ENCODE data around the gene OS9.

OS9 gene

GRCh38 chr12:57694459-57695019 lies 607 bp downstream of the OS9 start:
- TF ChIP-seq PAX5 (IDR thresholded peaks at IDR 0.05; ENCODE audit: insufficient read depth, low read length, severe bottlenecking) (no peak), POLR2A (IDR thresholded peaks at IDR 0.05; ENCODE audit: low read depth, low read length) (no peak), SPI1 (IDR thresholded peaks at IDR 0.05; ENCODE audit: low read depth, low read length) (no peak), POLR2AphosphoS5 (IDR thresholded peaks at IDR 0.05; ENCODE audit: low read depth, low read length) (no peak), POU2F2 (IDR thresholded peaks at IDR 0.05; ENCODE audit: low read depth, low read length) (no peak), TAF1 (IDR thresholded peaks at IDR 0.05; ENCODE audit: low read depth, low read length) (no peak)
- DNase-seq (ENCODE audit: insufficient read length, low spot score) (no peak), FAIRE-seq (peak; percentile 55)

GRCh38 chr12:57695770-57696432 lies 2.0 kb downstream of the OS9 start:
- FAIRE-seq (no peak), DNase-seq (ENCODE audit: insufficient read length, low spot score) (no peak)
- no peak for TF ChIP-seq SPI1 (IDR thresholded peaks at IDR 0.05; ENCODE audit: low read depth, low read length)
- no peak for TF ChIP-seq POU2F2 (IDR thresholded peaks at IDR 0.05; ENCODE audit: low read depth, low read length)

- FAIRE-seq (no peak), DNase-seq (ENCODE audit: insufficient read length, low spot score) (no peak)
- TF ChIP-seq PAX5 (IDR thresholded peaks at IDR 0.05; ENCODE audit: insufficient read depth, low read length, severe bottlenecking) (no peak), TAF1 (IDR thresholded peaks at IDR 0.05; ENCODE audit: low read depth, low read length) (no peak), POLR2AphosphoS5 (IDR thresholded peaks at IDR 0.05; ENCODE audit: low read depth, low read length) (no peak), SPI1 (IDR thresholded peaks at IDR 0.05; ENCODE audit: low read depth, low read length) (no peak), POLR2A (IDR thresholded peaks at IDR 0.05; ENCODE audit: low read depth, low read length) (no peak), POU2F2 (IDR thresholded peaks at IDR 0.05; ENCODE audit: low read depth, low read length) (no peak)
Measured at GRCh38 chr12:57697076-57697475, 3.1 kb downstream of the OS9 start.

- TF ChIP-seq PAX5 (IDR thresholded peaks at IDR 0.05; ENCODE audit: insufficient read depth, low read length, severe bottlenecking) (no peak), POLR2AphosphoS5 (IDR thresholded peaks at IDR 0.05; ENCODE audit: low read depth, low read length) (peak; percentile 25; the same call in 1 of the 2 replicates)
- FAIRE-seq: no peak
- no peak for DNase-seq (ENCODE audit: insufficient read length, low spot score)
Measured at GRCh38 chr12:57698414-57698813, 4.5 kb downstream of the OS9 start.

GRCh38 chr12:57700317-57700716 lies 6.4 kb downstream of the OS9 start:
- TF ChIP-seq POU2F2 (IDR thresholded peaks at IDR 0.05; ENCODE audit: low read depth, low read length): no peak
- no peak for TF ChIP-seq SPI1 (IDR thresholded peaks at IDR 0.05; ENCODE audit: low read depth, low read length)
- TF ChIP-seq POLR2A (IDR thresholded peaks at IDR 0.05; ENCODE audit: low read depth, low read length): no peak
- no peak for TF ChIP-seq POLR2AphosphoS5 (IDR thresholded peaks at IDR 0.05; ENCODE audit: low read depth, low read length)
- TF ChIP-seq TAF1 (IDR thresholded peaks at IDR 0.05; ENCODE audit: low read depth, low read length): no peak
- TF ChIP-seq PAX5 (IDR thresholded peaks at IDR 0.05; ENCODE audit: insufficient read depth, low read length, severe bottlenecking): no peak
- DNase-seq (ENCODE audit: insufficient read length, low spot score) (no peak), FAIRE-seq (no peak)

GRCh38 chr12:57707250-57707649 lies 13.3 kb downstream of the OS9 start:
- peak; percentile 13 for FAIRE-seq
- TF ChIP-seq POLR2A (IDR thresholded peaks at IDR 0.05; ENCODE audit: low read depth, low read length): no peak
- TF ChIP-seq POLR2AphosphoS5 (IDR thresholded peaks at IDR 0.05; ENCODE audit: low read depth, low read length): no peak
- no peak for DNase-seq (ENCODE audit: insufficient read length, low spot score)

GRCh38 chr12:57708296-57708695 lies 14.4 kb downstream of the OS9 start:
- FAIRE-seq (no peak), DNase-seq (ENCODE audit: insufficient read length, low spot score) (no peak)
- TF ChIP-seq POLR2AphosphoS5 (IDR thresholded peaks at IDR 0.05; ENCODE audit: low read depth, low read length) (no peak), POLR2A (IDR thresholded peaks at IDR 0.05; ENCODE audit: low read depth, low read length) (no peak), SPI1 (IDR thresholded peaks at IDR 0.05; ENCODE audit: low read depth, low read length) (no peak), PAX5 (IDR thresholded peaks at IDR 0.05; ENCODE audit: insufficient read depth, low read length, severe bottlenecking) (no peak), TAF1 (IDR thresholded peaks at IDR 0.05; ENCODE audit: low read depth, low read length) (no peak), POU2F2 (IDR thresholded peaks at IDR 0.05; ENCODE audit: low read depth, low read length) (no peak)

GRCh38 chr12:57712701-57713100 lies 18.8 kb downstream of the OS9 start:
- no peak for TF ChIP-seq POLR2A (IDR thresholded peaks at IDR 0.05; ENCODE audit: low read depth, low read length)
- TF ChIP-seq POLR2AphosphoS5 (IDR thresholded peaks at IDR 0.05; ENCODE audit: low read depth, low read length): no peak
- no peak for TF ChIP-seq POU2F2 (IDR thresholded peaks at IDR 0.05; ENCODE audit: low read depth, low read length)
- no peak for TF ChIP-seq TAF1 (IDR thresholded peaks at IDR 0.05; ENCODE audit: low read depth, low read length)
- no peak for TF ChIP-seq PAX5 (IDR thresholded peaks at IDR 0.05; ENCODE audit: insufficient read depth, low read length, severe bottlenecking)
- TF ChIP-seq SPI1 (IDR thresholded peaks at IDR 0.05; ENCODE audit: low read depth, low read length): no peak
- FAIRE-seq: no peak
- no peak for DNase-seq (ENCODE audit: insufficient read length, low spot score)

- DNase-seq (ENCODE audit: insufficient read length, low spot score) (no peak), FAIRE-seq (no peak)
- TF ChIP-seq POLR2AphosphoS5 (IDR thresholded peaks at IDR 0.05; ENCODE audit: low read depth, low read length): no peak
- no peak for TF ChIP-seq POLR2A (IDR thresholded peaks at IDR 0.05; ENCODE audit: low read depth, low read length)
- no peak for TF ChIP-seq SPI1 (IDR thresholded peaks at IDR 0.05; ENCODE audit: low read depth, low read length)
- TF ChIP-seq TAF1 (IDR thresholded peaks at IDR 0.05; ENCODE audit: low read depth, low read length): no peak
- no peak for TF ChIP-seq PAX5 (IDR thresholded peaks at IDR 0.05; ENCODE audit: insufficient read depth, low read length, severe bottlenecking)
- no peak for TF ChIP-seq POU2F2 (IDR thresholded peaks at IDR 0.05; ENCODE audit: low read depth, low read length)
Measured at GRCh38 chr12:57713209-57713608, 19.3 kb downstream of the OS9 start.

GRCh38 chr12:57715036-57715748 lies 21.3 kb downstream of the OS9 start:
- FAIRE-seq (peak; percentile 91), DNase-seq (ENCODE audit: insufficient read length, low spot score) (peak; percentile 18)
- peak; percentile 88 for TF ChIP-seq SPI1 (IDR thresholded peaks at IDR 0.05; ENCODE audit: low read depth, low read length)

All from GM12891 (cell line).